DMS79 (cell line): ENCODE results near the gene PRIM2.
"Not testable (repeated sequence)": the region's sequence is repeated elsewhere in the genome, so short reads cannot be mapped to it uniquely, and the experiment has no call there.

Source experiments
- DNase-seq: peaks from one replicate; lab custom pipeline; 2025; lab: John Stamatoyannopoulos, UW

Gene PRIM2

GRCh38 chr6:57505251-57505650 lies 187.8 kb downstream of the PRIM2 start:
- DNase-seq: not testable (repeated sequence)

DNA sequence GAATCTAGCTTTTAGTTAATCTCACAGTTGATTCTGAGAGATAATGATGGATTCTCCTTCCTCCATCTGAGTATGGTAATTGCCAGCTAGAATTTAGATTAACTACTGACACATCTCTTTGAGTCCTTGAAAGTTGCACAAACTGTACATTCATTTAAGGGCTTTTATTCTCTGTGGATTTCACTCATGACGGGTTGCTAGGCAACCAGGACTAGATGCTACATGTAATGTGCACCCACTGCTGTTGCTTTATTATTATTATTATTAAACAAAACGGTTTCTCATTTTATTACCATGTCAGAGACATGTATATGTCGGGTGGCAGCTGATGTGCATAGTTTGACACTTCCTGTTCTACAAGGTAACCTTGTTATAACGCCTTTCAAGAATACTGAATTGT lies 193.0 kb downstream of the PRIM2 start:
- DNase-seq: not testable (repeated sequence)

DNA sequence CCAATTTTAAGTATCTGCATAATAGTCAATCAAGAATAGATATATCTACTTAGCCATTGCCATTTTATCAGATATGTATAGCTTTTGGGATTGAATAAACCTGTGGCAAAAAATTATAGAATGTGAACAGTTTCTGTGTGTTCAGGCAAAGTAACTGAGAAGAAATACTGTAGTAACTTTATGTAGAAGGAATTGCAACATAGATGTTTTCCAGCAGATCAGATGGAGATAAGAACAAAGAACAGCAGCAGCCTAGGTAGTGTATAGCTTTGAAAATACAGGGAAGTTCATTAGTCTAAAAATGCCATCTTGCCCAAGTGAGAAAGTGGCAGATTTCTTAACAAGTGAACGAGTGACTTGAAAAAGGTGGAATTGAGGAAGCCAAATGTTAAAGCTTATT lies 197.7 kb downstream of the PRIM2 start:
- not testable (repeated sequence) for DNase-seq

DNA sequence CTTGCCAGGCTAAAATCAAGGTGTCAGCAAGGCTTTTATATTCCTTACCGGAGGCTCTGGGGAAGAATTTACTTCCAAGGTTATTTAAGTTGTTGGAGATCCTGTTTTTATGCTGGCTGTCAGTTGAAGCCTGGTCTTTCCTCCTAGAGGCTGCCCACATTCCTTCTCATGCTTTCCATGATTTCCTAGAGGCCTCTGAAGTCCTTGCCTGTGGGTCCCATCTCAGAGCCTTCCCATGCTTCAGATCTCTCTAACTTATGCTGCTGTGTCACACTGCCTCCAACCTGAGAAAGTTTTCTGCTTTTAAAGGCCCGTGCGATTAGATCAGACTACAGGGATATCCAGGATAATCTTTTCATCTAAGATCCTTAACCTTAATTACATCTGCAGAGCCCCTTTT lies 198.4 kb downstream of the PRIM2 start:
- not testable (repeated sequence) for DNase-seq

- DNase-seq: not testable (repeated sequence)
Observed at GRCh38 chr6:57516776-57517175, 199.3 kb downstream of the PRIM2 start.

GRCh38 chr6:57519198-57519597 lies 201.8 kb downstream of the PRIM2 start:
- not testable (repeated sequence) for DNase-seq

GRCh38 chr6:57521085-57521484 lies 203.7 kb downstream of the PRIM2 start:
- not testable (repeated sequence) for DNase-seq

- not testable (repeated sequence) for DNase-seq
Observed at GRCh38 chr6:57523221-57523620, 205.8 kb downstream of the PRIM2 start.

GRCh38 chr6:57529755-57530154 lies 212.3 kb downstream of the PRIM2 start:
- not testable (repeated sequence) for DNase-seq

GRCh38 chr6:57532660-57533059 lies 215.2 kb downstream of the PRIM2 start:
- DNase-seq: not testable (repeated sequence)

GRCh38 chr6:57535121-57535520 lies 217.7 kb downstream of the PRIM2 start:
- DNase-seq: not testable (repeated sequence)

GRCh38 chr6:57535994-57536393 lies 218.6 kb downstream of the PRIM2 start:
- DNase-seq: not testable (repeated sequence)

GRCh38 chr6:57537916-57538315 lies 220.5 kb downstream of the PRIM2 start:
- DNase-seq: not testable (repeated sequence)

DNA sequence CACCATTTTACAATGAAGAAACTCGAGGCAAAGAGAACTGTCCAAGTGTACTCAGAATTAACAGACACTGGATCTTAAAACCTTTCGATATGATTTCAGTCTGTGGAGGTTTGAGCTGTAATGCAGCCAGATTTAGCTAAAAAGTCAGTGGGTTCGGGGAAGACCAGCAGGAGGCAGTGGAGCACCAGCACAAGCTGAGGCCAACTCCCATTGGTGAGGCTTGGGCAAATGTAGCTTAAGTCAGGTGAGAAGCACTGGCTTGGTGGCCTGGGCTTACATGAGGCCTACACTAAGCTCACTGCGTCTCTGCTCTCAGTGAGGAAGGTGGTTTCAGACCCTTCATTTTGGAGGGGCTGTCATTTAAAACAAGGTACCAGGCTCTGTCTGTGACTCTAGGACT lies 234.5 kb downstream of the PRIM2 start:
- not testable (repeated sequence) for DNase-seq

DNA sequence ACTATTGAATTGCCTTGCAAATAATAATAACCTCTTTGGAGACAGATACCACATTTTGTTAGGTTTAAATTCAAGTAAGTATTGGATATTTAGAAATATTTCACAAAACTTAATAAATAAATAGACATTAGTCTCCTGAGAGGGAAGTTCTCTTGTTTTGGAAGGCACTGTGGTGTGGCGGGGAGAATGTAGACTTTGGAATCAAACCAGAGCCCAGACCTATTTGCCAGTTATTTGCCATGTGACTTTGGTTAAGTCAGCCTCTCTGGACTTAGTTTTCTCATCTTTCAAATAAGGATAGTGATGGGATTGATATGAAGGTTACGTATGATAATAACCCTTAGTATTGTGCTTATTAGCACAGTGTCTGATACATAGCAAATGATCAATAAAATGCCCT lies 240.4 kb downstream of the PRIM2 start:
- not testable (repeated sequence) for DNase-seq

DNA sequence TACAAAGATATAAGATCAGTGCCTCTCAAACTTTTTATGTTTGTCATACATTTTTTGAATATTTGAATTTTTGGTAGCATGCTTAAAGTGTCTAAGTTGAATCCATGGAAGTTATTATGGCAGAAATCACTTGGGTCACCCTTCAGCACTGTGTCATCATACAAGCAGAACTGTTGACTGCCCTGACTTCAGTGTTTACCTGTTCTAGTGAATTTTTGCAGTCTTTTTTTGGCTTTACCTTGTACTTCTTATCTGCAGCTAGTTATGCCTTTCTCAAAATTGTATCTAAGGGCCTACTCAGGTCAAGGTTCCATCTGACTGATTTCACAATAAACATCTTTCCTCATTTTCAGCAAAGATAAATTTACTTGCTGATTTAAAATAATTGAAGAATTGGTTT lies 241.7 kb downstream of the PRIM2 start:
- DNase-seq: not testable (repeated sequence)

DNA sequence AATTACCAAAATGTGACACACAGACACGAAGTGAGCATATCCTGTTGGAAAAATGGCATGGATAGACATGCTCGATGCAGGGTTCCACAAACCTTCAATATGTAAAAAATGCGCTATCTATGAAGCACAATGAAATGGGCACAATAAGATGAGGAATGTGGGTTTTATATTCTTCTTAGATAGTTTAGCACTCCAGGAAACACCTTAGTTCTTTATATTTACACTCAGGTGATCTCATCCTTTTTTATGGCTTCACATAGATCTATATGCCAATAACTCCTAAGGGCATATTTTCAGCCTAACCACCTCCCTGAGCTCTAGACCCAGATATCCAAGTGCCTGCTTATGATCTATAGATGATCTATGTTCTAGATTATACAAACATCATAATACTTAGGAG lies 244.8 kb downstream of the PRIM2 start:
- DNase-seq: not testable (repeated sequence)

- DNase-seq: not testable (repeated sequence)
Observed at GRCh38 chr6:57572119-57572518, 254.7 kb downstream of the PRIM2 start.

GRCh38 chr6:57572844-57573243 lies 255.4 kb downstream of the PRIM2 start:
- not testable (repeated sequence) for DNase-seq

DNA sequence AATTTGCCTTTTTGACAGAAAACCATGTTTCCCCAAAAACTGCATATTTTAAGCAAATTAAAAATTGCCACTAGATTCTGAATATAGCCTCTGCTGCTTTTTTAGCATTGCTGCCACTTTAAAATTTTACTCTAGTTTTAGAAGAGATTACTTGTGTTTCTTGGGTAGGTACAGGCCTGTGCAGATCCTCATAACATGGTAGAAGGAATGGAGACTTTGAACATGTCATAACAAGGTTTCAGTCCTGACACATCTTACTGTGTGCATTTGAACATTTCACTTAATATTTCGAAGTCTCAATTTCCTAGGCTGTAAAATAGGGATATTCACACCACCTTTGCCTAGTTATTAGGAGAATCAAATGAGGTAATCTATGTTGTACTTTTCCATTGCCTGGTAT lies 259.6 kb downstream of the PRIM2 start:
- DNase-seq: not testable (repeated sequence)

- not testable (repeated sequence) for DNase-seq
Observed at GRCh38 chr6:57579489-57579888, 262.1 kb downstream of the PRIM2 start.

DNA sequence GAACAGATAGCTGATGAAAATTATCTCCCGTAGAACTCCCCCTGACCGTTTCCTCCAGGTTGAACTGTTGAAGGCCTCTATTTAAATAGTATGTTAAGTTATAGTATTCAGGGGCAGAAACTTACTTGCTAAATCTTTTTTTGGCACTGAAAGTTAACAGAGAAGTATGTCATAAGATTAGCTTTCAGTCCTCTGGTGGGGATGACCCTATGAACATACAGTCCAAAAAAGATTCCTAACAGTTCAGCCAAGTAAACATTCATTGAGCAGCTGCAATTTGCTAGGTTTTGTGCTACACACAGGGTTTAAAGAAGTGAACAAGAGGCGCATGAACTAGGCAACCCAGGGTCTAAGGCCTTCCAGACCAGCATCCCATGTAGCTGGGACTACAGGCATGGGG lies 264.2 kb downstream of the PRIM2 start:
- not testable (repeated sequence) for DNase-seq

- not testable (repeated sequence) for DNase-seq
Observed at GRCh38 chr6:57601105-57601504, 283.7 kb downstream of the PRIM2 start.

DNA sequence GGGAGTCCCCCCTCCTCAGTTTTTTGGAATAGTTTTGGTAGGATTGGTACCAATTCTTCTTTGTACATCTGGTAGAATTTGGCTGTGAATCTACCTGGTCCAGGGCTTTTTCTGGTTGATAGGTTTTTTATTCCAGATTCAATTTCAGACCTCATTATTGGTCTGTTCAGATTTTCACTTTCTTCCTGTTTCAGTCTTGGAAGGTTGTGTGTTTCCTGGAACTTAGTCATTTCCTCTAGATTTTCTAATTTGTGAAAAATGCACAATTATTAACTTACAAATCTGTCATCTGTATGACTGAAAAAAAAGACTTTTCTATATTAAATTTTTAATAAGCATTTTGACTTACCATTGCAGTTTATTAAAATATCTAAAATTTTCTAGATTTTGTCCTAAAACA lies 287.9 kb downstream of the PRIM2 start:
- DNase-seq: not testable (repeated sequence)

DNA sequence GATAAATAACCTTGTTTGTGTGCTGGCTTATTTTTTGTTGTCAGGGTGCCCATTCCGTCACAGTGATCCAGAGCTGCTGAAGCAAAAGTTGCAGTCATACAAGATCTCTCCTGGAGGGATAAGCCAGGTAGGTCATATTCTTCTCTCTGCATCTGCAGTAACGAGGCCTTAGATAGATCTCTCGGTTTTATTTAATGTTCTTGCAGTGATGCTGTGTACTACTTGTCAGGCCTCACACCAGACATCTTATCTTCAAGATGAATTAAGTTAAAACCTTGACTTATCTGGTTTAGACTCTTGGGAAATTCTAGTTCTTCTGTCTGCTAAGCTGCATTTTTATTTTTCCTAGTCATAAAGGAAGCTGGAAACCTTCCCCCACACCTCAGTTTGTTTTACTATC lies 288.9 kb downstream of the PRIM2 start:
- DNase-seq: not testable (repeated sequence)
